ENCODE results near the gene NGB. TPM values are rescaled to one million over a fixed set of nuclear protein-coding genes. Genes with fewer than 3 reads are reported as not detected.

NGB gene
- total RNA-seq, 4 donors from 2014 or later = 0.64 to 1.4 TPM; not detected in 2

DNA sequence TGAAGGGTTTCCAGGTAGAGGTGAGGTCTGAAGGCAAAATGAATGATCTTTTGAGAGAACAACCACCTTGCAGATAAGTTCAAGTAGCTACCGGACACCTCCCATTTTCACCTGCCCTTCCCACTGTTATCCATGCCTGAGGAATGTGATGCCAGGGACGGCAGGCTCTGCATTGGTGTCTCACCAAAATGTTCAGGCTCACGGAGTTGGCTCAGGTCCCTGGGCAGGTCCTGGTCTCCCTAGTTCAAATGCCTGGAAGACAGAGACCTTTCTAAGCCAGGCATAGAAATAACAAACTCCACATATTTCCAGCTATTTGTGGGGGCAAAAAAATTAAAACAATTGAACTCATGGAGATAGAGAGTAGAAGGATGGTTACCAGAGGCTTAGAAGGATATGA lies 53.5 kb downstream of the NGB start:
- DNase-seq = no peak
- Histone ChIP-seq H3K9me3 (no peaks in the 10 kb centered on the region), H3K27ac (no peak overlapping the region), H3K4me1 (no peaks in the 10 kb centered on the region), H3K4me3 (no peak overlapping the region), H3K27me3 (no peaks in the 10 kb centered on the region), H3K36me3 (no peaks in the 10 kb centered on the region)
- no peak for TF ChIP-seq POLR2AphosphoS5 (IDR thresholded peaks at IDR 0.05)
- no peak for TF ChIP-seq EP300 (IDR thresholded peaks at IDR 0.05; ENCODE audit: low read depth)
- TF ChIP-seq, protein P1, sequence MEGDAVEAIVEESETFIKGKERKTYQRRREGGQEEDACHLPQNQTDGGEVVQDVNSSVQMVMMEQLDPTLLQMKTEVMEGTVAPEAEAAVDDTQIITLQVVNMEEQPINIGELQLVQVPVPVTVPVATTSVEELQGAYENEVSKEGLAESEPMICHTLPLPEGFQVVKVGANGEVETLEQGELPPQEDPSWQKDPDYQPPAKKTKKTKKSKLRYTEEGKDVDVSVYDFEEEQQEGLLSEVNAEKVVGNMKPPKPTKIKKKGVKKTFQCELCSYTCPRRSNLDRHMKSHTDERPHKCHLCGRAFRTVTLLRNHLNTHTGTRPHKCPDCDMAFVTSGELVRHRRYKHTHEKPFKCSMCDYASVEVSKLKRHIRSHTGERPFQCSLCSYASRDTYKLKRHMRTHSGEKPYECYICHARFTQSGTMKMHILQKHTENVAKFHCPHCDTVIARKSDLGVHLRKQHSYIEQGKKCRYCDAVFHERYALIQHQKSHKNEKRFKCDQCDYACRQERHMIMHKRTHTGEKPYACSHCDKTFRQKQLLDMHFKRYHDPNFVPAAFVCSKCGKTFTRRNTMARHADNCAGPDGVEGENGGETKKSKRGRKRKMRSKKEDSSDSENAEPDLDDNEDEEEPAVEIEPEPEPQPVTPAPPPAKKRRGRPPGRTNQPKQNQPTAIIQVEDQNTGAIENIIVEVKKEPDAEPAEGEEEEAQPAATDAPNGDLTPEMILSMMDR (IDR thresholded peaks at IDR 0.05) = no peak
- no peak for TF ChIP-seq POLR2A (IDR thresholded peaks at IDR 0.05)
- in situ Hi-C loops (cut with MboI; ENCODE audit: low pct_ligation_motif_present in 1 of 4, low pct_unique_long_range_greater_than_20kb in 1 of 4, low sequenced_read_pairs in 3 of 4) = no loop called here
- intact Hi-C loops (cut with DNase I; ENCODE audit: low total_unique reads) = no loop called here
- WGBS, 2 donors (ENCODE audit: low coverage in 1 of 2) = 49 to 70% methylated on average over 3 of the region's 3 CpGs

Small RNA genes within 50 kb of the gene (small RNA-seq; reads per million reads assigned to genes)
- gene MIR1260A = 0 reads per million in 4 donors

Other genes starting within 250 kb of the NGB start
- gene IRF2BPL, start 242.5 kb downstream of the NGB start, total RNA-seq = 10 to 100 TPM; 21.0 to 53.5 (median 32.5) TPM
- gene CIPC, start 172.9 kb downstream of the NGB start, total RNA-seq = 10 to 100 TPM; 30.8 to 97.1 (median 67.8) TPM
- under 1 TPM in 1 of 4 donors, not detected in 3; 0.14 TPM for gene ZDHHC22, start 129.4 kb downstream of the NGB start, total RNA-seq
- gene TMEM63C, start 89.4 kb downstream of the NGB start, total RNA-seq = 10 to 100 TPM; 20.1 to 60.2 (median 33.9) TPM
- gene POMT2, start 49.7 kb upstream of the NGB start, total RNA-seq = 10 to 100 TPM; 12.0 to 77.4 (median 24.9) TPM
- 10 to 100 TPM in 3 of 4 donors, 1 to 10 TPM in 1; 1.5 to 40.7 (median 19.7) TPM for gene GSTZ1, start 49.8 kb upstream of the NGB start, total RNA-seq
- 1 to 10 TPM; 4.9 to 9.2 (median 6.2) TPM for gene TMED8, start 105.9 kb upstream of the NGB start, total RNA-seq
- under 1 TPM in 2 of 4 donors, not detected in 2; 0.16 to 0.41 TPM for gene SAMD15, start 106.2 kb upstream of the NGB start, total RNA-seq
- 1 to 10 TPM in 3 of 4 donors, under 1 TPM in 1; 0.68 to 2.2 (median 1.4) TPM for gene NOXRED1, start 152.3 kb upstream of the NGB start, total RNA-seq
- gene VIPAS39, start 186.4 kb upstream of the NGB start, total RNA-seq = 10 to 100 TPM in 3 of 4 donors, 1 to 10 TPM in 1; 8.0 to 21.6 (median 18.0) TPM
- gene AHSA1, start 186.9 kb upstream of the NGB start, total RNA-seq = 100 to 1,000 TPM in 1 of 4 donors, 10 to 100 TPM in 3; 66.6 to 101 (median 87.5) TPM
- under 1 TPM in 1 of 4 donors, not detected in 3; 0.27 TPM for gene ISM2, start 227.6 kb upstream of the NGB start, total RNA-seq

Data from transverse colon (tissue), 4 donors.